GM19452 (cell line): ENCODE data around the gene SPACA6.

Experiments
- ATAC-seq: cut with Tn5 transposase; IDR thresholded peaks from one replicate; pipeline ENCODE4 v1.9.1; 2021; ENCODE audit not compliant: unreplicated experiment

SPACA6 gene

DNA sequence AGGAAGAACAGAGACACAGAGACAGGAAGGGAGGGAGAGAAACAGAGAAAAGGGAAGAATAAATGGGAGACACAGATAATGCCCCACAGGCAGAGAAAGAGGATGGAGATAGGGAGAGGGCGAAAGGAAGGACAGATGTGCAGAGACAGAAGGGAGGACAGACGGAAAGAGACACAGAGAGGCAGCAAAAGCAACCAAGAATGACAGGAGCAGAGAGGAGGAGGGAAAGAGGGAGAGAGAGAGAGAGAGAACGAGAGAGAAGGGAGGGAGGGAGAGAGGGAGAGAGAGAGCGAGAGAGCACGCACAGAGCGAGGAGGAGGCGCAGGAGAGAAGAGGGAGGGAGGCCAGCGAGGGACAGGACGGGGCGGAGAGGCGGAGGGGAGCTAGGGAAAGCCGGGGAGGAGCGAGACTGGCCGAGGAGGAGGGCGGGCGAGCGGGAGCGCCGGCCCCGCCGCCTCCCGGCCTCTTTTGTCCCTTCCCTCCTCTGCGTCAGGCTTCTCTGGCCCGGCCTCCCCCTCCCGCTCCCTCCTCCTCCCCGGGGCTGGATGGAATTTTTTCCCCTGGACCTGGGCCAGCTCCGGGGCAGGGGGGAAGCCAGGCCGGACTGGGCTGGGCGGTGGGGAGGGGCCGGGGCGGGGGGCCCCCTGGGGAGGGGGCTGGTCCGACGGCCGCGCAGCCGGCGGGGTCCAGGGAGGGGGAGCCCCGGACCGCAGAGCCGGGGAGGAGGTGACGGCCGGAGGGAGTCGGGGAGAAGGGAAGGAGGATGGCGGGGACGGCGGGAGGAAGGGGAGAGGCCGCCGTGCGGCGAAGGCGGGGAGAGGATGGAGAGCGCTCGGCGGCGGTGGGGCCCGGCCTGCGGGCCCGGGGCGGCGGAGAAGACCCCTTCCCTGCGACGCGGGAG, 4.2 kb upstream of the SPACA6 start:
- no peak for ATAC-seq

DNA sequence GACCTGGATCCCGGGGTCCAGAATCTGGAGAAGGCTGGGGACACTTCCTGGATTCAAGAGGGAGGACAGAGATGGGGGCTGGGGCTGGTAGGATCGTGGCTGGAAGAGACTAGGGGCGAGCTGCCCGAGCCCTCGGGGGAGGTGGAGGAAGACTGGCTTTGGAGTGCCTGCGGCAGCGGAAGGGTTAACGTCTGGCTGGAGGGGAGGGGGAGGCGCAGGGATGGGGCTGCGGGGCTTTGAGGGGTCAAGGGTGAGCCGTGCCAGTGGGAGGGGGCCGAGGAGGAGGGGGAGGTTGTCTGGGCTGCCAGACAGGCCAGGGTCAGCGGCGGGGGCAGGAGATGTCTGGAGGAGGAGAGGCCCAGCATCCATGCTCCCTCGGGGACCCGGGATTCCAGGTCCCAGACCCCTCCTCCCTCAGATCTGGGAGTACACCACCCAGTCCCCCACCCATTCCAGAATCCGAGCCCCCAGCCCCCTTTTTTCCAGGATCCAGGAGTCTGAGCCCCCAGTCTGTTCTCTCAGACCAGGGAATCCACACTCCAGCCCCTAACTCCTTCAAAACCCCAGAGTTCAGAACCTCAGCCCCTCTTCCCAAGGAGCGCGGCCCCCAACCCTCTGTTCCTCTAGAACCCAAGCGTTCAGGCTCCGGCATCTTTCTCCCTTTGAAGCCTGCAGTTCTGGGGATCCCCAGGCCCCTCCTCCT, 3.2 kb upstream of the SPACA6 start:
- no peak for ATAC-seq

DNA sequence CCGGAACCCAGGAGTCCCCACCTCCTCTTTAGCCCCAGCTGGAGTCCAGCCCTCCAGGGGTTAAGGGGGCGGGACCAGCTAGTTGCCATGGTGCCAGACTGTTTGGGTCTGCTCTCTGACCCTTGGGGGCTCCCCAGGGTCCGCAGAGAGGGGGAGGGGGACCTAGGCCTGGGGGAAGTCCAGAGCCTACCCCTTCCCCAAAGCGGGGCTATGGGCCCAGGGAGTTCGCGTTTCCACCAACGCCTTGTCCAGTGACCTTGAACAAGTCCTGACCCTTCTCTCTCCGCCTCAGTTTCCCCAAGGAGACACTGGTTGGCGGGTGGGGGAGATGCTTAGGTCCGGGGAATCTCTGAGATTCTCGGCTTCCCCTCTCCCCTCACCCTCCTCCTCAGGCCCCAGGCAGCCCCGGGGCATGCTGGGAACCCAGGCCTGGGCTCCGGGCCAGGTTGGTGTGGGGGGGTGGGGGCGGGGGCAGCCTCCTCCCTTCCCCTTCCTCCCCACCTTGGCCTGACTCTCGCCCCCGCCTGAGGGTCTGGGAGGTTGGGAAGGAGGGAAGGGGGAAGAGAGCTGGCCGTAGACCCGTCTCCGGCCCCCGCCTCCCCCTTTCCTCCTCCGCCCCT, 2.6 kb upstream of the SPACA6 start:
- ATAC-seq: no peak

DNA sequence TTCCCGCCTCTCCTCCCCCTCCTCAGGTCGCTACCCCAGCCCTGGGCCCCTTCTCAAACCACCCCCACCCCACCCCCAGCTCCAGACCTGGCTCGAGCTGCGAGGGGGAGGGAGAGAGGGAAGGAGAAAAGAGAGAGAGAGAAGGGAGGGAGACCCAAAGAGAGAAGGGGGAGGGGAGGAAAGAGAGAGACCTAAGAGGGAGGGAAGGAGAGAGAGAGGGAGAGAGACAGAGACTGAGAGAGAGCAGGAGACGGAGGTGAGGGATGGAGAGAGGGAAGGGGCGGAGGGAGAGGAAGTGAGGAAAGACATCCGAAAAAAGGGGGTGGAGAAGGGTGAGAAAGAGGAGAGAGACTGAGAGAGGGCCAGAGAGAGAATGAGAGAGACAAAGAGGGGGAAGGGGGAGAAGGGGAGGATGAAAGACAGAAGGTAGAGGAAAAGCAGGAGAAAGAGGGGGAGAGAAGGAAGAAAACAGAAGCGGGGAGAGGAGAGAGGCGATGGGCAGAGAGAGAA, 2.0 kb upstream of the SPACA6 start:
- no peak for ATAC-seq

DNA sequence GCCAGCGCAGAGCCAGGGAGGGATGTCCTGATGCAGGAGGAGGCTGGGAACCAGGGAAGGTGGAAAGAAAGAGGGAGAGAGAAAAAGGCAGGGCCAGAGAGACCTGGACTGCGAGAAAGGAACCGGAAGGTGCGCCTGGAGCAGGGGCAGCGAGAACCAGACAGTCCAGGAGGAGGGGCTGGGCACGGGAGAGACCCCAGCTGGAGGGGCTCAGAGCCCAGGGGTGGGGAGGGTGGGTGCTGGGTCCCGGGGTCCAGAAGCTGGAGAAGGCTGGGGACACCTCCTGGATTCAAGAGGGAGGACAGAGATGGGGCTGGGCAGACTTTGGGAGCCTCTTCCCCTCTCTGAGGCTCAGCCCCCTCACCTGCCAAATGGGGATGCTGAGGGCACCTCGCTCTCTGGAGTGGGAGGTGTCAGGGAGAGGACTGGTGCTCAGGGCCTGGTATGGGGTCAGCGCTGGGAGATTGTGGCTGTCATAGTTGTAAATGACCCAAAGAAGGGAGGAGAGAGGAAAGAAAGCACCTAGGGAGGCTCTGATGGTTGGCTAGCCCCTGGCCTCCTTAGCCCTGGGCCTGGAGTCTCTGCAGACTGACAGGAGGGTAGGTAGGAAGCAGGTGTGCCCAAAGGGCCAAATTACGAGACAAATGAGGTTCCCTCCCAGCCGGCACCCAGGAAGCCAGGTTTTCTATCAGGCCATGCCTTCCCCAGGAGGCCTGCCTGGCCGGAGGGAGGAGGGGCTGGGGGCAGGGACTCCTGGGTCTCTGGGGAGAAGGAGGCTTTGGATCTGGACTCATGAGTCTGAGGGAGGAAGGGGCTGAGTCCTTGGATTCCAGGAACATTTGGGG, 1.3 kb upstream of the SPACA6 start:
- no peak for ATAC-seq

DNA sequence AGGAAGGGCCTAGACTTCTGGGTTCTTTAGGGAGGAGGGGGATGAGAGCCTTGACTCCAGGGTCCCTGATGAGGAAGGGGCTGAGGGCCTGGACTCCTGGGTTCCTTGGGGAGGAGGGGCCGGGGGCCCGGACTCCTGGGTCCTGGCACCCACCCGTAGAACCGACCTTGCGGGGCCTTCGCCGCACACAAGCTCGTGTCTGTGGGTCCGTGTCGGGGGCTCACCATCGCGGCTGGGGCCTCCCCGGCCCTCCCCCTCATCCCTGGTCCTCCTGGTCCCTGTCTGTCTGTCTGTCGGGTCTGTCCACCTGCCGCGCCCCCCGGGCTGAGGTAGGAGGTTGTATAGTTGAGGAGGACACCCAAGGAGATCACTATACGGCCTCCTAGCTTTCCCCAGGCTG, 662 bp upstream of the SPACA6 start:
- no peak for ATAC-seq

DNA sequence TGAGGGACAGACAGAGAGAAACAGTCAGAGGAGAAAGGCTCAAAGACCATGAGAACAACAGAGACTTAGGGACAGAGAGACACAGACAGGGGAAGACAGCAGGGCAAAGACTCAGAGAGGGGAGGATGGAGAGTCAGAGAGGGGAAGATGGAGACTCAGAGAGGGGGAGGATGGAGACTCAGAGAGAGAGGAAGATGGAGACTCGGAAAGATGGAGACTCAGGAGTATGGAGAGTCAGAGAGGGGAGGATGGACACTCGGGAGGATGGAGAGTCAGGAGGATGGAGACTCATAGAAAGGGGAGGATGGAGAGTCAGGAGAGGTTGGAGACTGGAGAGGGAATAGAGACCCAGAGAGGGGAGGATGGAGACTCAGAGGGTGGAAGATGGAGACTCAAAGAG, 689 bp downstream of the SPACA6 start:
- no peak for ATAC-seq

DNA sequence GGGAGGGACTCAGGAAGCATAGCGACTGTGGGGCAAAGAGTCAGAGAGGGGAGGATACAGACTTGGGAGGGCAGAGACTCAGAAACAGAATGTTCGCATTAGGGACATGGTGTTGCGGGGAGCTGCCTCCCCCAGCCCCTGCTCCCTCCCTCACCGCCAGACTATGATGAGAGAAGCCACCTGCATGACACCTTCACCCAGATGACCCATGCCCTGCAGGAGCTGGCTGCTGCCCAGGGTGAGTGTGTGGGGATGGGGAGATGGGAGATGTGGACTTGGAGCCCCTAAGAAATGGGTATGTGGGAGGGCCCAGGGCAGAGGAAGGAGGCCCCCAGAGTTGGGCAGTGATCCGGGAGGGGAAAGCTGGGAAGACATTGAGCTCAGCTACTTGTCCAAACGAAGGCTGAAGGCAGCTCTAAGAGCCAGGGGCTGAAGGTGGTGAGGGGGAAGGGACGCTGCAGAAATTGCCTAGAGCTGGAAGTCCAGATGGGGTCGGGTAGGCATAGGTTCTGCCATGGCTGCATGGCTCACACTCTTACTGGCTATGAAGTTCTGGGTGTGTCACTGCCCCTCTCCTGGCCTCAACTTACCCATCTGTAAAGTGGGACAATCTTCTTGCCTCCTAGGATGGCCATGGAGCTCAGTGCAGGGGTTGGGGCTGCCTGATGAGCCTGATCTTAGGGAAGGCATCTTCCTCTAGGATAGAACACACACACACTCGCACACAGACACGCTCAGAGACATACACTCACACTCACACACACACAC, 1.4 kb downstream of the SPACA6 start:
- ATAC-seq: no peak

DNA sequence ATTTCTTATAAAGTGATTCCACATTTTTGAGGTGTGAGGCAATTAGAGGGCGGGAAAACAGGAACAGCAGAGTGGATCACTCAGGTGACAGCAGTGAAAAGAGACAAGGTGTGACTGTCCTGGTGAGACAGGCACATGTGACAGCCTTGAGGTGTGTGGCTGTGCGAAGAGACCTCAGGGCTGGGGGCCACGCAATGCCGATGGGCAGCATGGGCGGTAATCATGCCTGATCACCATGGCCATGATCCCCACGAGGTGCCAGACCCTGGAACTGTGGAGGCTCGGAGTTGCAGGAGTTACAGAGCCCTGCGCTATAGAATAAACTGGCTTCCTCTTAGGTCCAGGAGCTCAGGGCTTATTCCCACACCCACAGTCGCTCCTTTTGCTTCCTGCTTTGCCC, 2.0 kb downstream of the SPACA6 start:
- no peak for ATAC-seq

DNA sequence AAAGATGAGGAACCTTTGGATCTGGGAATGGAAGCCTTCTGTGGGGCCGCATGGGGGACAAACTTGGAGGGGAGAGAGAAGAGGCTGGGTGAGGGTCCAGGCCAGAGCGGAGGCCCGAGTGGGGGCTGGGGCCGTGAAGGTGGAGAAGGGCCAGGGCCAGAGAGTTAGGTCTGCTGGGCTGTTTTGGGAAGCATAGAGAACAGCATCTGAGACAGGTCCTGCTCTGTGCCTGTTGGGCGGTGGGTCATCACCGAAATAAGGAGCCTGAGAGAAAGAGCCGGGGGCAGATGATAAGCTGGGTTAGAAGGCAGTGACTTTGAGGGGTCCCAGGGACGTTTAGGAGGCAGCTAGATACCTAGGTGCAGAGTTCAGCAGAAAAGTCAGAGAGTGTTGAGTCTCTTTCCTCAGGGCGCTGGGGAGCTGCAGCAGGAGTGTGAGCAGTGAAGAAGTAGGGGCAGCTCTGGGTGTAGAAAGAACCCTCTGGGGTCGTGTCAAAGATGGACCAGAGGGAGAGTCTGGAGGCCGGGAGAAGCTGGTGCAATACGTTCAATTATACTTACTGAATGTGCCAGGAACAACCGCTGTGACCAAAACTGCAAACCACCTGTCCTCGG, 2.7 kb downstream of the SPACA6 start:
- ATAC-seq: no peak

DNA sequence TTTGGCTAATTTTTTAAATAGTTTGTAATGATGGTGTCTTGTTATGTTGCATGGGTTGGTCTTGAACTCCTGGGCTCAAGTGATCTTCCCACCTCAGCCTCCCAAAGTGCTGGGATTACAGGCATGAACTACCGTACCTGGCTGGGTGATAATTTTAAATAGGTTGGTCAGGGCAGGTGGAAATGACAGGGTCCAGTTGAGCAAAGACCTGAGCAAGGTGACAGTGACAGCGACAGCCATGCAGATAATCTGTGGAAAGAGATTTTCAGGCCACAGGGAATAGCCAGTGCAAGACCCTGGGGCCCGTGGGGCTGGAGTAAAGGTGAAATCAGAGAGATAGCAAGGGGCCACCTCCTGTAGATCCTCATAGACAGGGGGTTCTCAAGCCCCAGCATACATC, 3.5 kb downstream of the SPACA6 start:
- no peak for ATAC-seq

DNA sequence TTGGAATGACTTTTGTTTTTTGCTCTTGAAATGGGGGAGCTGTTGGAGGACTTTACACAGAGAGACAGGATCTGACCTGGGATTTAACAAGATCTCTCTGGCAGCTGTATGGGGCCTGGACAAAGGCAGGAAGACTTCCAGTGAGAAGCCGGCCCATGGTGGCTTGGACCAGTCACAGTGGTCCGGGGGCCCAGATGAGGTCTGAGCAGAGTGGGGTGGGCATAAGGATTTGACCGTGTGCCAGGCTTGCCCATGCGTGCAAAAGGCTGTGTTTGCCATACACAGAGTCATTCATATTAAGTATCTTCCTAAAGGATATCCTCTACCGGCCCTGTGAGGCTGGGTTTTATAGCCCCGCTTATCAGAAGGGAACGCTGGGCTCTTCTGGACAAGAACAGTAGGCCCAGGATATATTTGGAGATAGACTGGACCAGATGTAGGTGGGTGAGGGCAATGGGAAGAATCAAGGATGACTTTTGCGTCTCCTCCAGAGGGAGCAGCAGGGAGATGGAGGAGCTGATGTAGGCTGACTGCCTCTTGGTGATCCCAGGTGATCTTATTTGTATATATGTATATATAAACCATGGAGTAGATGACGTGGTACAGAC, 4.1 kb downstream of the SPACA6 start:
- ATAC-seq: no peak

DNA sequence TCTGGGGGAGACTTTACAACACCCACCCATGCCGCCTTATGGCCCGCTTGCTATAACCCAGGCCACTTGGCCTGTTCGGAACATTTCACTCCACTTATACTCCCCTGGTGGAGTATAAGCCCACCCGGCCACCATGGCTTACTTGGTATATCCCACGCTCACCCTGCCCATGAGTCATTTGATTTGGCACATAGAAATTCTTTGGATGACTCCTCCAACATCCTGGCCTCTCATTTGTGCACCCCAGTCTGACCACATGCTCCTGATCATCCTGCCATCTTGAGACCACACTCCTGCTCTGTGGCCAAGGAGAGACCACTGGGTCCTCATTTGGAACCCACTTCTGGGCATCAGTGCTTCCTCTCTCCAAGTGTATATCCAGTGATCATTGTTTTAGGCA, 5.2 kb downstream of the SPACA6 start:
- ATAC-seq: no peak

DNA sequence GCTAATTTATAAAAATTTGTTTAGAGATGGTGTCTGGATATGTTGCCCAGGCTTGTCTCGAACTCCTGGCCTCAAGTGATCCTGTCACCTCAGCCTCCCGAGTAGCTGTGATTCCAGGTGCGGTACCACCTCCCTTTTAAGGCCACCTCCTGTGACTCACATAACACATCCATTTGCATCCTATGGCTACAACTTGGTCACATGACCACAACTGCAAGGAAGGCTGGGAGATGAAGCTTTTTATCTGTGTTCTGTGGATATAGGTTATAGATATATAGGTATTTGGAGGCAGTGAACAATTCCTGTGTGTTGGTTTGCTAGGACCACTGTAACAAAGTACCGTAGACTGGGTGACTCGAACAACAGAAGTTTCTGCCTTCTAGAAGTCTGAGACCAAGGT, 6.0 kb downstream of the SPACA6 start:
- ATAC-seq: no peak

DNA sequence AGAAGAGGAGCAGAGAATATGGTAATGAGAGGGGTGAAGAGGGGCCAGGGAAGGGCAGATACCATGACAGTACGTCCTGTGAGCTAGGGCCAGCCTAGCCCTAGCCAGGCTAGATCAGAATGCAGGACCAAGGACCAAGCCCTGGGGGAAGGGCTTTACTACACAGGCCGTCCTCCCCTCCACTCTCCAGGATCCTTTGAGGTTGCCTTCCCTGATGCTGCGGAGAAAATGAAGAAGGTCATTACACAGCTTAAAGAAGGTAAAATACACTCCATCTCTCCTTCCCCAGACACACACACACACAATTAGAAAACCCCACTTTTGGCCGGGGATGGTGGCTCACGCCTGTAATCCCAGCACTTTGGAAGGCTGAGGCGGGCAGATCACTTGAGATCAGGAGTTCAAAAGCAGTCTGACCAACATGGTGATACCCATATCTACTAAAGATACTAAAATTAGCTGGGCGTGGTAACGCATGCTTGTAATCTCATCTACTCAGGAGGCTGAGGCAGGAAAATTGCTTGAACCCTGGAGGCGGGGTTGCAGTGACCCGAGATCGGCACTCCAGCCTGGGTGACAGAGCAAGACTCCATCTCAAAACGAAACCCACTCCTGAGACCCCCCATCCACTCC, 8.5 kb downstream of the SPACA6 start:
- no peak for ATAC-seq

DNA sequence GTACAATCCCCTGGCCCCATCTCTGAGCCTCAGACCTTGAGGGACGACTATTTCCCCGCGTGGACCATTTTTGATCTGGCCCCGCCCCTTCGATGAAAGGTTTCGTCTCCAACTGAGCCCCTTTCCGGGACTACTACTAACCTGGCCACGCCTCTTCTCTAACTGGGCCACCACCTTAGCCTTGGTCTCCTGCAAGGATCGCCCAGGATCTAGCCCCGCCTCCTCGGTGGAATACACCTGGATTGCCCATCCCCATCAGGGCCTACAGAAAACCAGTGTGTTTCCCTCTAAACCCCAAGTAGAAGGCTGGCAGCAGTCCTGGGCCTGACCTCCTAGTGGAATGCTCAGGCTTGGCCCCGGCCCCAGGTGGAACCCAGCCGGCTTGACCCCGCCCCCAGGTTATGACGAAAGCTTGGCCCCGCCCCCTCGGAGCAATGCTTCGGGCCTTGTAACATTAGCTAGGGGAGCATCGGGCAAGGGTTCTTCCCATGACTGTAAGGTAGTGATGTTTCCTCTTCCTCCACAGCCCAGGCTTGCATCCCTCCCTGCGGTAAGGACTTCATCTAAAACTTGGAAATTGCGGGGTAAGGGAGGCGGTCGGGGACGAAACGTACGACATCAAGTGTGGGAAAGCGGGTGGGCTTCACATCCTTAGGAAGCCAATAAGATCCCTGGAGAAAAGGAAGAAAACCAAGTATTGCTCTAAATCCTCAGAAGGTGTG, 9.1 kb downstream of the SPACA6 start:
- no peak for ATAC-seq

DNA sequence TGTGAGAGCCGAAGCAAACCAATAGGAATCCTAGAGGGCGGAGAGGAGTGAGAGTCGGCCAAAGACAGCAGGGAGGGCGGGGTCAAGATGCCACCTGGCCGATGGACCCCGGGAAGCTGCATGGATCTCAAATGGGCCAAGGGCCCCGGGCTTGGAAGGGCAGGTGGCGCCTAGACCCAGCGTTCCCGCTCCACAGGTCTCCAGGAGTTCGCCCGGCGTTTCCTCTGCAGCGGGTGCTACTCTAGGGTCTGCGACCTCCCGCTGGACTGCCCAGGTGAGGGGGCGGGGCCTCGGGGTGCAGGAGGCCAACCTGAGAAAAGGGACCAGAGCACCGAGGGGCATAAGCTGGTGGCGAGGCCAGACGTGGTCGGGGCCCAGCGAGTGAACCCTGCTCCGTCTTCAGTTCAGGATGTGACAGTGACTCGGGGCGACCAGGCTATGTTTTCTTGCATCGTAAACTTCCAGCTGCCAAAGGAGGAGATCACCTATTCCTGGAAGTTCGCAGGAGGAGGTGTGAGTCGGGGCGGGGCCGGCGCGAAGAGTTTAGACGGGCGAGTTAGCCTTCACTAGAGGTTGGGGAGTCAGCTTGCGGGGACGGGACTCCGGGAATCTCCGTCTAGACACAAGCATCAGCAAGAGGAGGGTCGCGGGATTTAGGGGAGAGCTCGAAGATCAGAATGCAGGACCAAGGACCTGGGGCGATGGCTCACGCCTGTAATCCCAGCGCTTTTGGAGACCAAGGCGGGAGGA, 9.9 kb downstream of the SPACA6 start:
- no peak for ATAC-seq
